Measurements from ENCODE around the gene SDK1.

Gene SDK1

GRCh38 chr7:4267341-4268039, 966.4 kb downstream of the SDK1 start:
- FAIRE-seq = no peak

- FAIRE-seq = no peak
These were observed 967.3 kb downstream of the SDK1 start for GRCh38 chr7:4268040-4268965.

- no peak for FAIRE-seq
These were observed 968.0 kb downstream of the SDK1 start for GRCh38 chr7:4269086-4269485.

- no peak for FAIRE-seq
These were observed 968.7 kb downstream of the SDK1 start for GRCh38 chr7:4269746-4270145.

- FAIRE-seq = no peak
These were observed 969.2 kb downstream of the SDK1 start for GRCh38 chr7:4270268-4270667.

GRCh38 chr7:4270941-4271715, 970.1 kb downstream of the SDK1 start:
- FAIRE-seq = no peak

- no peak for FAIRE-seq
These were observed 970.6 kb downstream of the SDK1 start for GRCh38 chr7:4271716-4272015.

GRCh38 chr7:4272141-4272540, 971.1 kb downstream of the SDK1 start:
- no peak for FAIRE-seq

GRCh38 chr7:4273566-4274230, 972.6 kb downstream of the SDK1 start:
- FAIRE-seq = no peak

GRCh38 chr7:4274286-4274685, 973.2 kb downstream of the SDK1 start:
- FAIRE-seq = no peak

- no peak for FAIRE-seq
These were observed 976.9 kb downstream of the SDK1 start for GRCh38 chr7:4277936-4278335.

GRCh38 chr7:4279216-4279615, 978.2 kb downstream of the SDK1 start:
- no peak for FAIRE-seq

- FAIRE-seq = no peak
These were observed 980.4 kb downstream of the SDK1 start for GRCh38 chr7:4281231-4281993.

- FAIRE-seq = no peak
These were observed 981.6 kb downstream of the SDK1 start for GRCh38 chr7:4282434-4283223.

GRCh38 chr7:4286351-4286750, 985.3 kb downstream of the SDK1 start:
- FAIRE-seq = no peak

- no peak for FAIRE-seq
These were observed 987.8 kb downstream of the SDK1 start for GRCh38 chr7:4288791-4289394.

GRCh38 chr7:4297165-4297917, 996.3 kb downstream of the SDK1 start:
- no peak for FAIRE-seq

GRCh38 chr7:4297918-4298219, 996.8 kb downstream of the SDK1 start:
- no peak for FAIRE-seq

- no peak for FAIRE-seq
These were observed 998.4 kb downstream of the SDK1 start for GRCh38 chr7:4299431-4299830.

- FAIRE-seq = no peak
These were observed 1001.3 kb downstream of the SDK1 start for GRCh38 chr7:4302203-4302905.

Measured in G401.6 (cell line).